Stimulated activated CD4-positive, alpha-beta T cell treated with anti-CD3 and anti-CD28 coated beads, Interleukin-1b, Interleukin-23, amount 100 ng/mL, for 1 hour (primary cell): Measurements from ENCODE around the gene BMPR1B.
"Not testable (repeated sequence)": the region's sequence is repeated elsewhere in the genome, so short reads cannot be mapped to it uniquely, and the experiment has no call there.

Experiments
- DNase-seq, 2 donors: peaks; one replicate each; pipeline ENCODE4 v3.0.0-alpha.2; 2020; ENCODE audit warnings: low read depth in 2 of 2

Gene BMPR1B

DNA sequence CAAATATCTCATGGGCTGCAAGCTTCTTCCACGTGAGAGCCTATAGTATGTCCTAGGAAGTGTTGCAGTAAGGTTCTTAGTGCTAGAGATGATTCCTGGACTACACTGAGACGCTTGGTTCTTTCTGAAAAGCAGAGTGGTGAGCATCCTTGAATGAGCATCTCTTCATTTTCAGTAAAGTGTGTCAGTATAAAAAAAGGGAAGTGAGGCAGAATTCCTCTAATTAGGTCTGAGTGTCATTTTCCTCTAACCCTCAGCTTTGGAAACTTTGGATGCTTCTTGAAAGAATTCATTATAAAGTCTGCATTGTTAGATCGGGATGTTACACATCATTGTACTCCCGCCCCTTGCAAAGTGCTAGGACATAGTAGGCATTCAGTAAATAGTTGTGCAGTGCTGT is 5.2 kb downstream of the BMPR1B start:
- no peak for DNase-seq

GRCh38 chr4:94763500-94763899 is 5.7 kb downstream of the BMPR1B start:
- no peak for DNase-seq

DNA sequence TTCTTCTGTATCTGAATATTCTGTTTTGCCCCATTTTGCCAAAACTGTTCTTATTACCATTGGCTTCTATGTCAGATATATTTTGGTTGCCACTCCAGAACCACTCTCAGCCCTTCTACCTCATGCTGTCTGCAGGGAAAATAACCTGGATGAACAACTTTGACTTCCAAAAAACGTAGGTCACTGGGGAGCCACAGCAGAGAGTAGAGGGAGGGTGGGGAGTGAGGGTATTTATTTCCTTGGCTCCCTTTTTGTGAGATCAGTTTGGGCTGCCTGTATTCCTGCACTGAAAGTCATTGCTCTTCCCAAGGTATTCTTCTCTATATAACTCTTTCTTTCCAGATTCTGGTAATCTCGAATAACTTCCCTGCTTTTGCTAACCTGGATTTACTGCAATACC is 6.3 kb downstream of the BMPR1B start:
- no peak for DNase-seq

- DNase-seq = no peak
These were observed 7.4 kb downstream of the BMPR1B start for GRCh38 chr4:94765174-94765573.

GRCh38 chr4:94765648-94766047 is 7.9 kb downstream of the BMPR1B start:
- no peak for DNase-seq

- DNase-seq = no peak
These were observed 9.1 kb downstream of the BMPR1B start for GRCh38 chr4:94766856-94767255.

- no peak for DNase-seq
These were observed 9.7 kb downstream of the BMPR1B start for GRCh38 chr4:94767446-94767845.

- no peak for DNase-seq
These were observed 25.0 kb downstream of the BMPR1B start for GRCh38 chr4:94782707-94783106.

- DNase-seq = no peak
These were observed 33.9 kb downstream of the BMPR1B start for GRCh38 chr4:94791701-94792100.

GRCh38 chr4:94798808-94799207 is 41.1 kb downstream of the BMPR1B start:
- DNase-seq = no peak

GRCh38 chr4:94801016-94801415 is 43.3 kb downstream of the BMPR1B start:
- DNase-seq = no peak

DNA sequence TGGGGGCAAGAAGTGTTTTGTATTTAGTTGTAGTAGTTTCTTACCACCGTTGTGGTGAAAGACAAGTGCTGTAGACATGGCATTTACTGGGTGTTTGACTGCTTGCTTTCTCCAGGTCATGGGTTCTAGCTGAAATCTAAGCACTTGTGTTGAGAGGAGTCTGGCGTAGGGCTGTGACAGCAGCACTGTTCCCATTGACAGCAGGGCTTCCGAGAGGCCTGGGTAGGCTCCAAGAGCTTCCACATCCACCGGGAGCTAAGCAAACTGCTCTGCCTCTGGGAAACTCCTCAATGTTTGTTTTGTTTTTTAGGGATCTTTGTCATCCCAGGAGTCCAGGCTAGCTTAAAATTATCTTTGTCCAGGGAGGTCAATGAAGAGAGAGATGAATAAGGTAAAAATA is 44.3 kb downstream of the BMPR1B start:
- DNase-seq = no peak

DNA sequence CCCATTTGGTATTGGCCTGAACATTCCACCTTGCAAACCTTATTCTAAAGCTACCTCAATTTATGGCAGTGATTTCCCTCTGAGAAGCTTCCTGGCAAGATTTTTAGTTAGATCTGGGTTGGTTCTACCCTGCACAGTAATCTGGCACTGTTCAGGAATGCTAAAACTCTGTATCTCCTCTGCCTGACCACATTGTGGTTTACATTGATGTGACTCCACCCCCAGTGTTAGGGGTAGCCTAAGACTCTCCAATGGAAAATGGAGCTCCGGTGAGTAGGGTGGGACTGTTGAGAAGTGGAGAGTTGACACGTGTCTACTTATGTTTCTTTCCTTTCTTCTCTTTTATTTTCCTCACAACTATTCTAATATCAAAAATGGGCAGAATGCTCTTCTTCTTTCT is 45.4 kb downstream of the BMPR1B start:
- no peak for DNase-seq

DNA sequence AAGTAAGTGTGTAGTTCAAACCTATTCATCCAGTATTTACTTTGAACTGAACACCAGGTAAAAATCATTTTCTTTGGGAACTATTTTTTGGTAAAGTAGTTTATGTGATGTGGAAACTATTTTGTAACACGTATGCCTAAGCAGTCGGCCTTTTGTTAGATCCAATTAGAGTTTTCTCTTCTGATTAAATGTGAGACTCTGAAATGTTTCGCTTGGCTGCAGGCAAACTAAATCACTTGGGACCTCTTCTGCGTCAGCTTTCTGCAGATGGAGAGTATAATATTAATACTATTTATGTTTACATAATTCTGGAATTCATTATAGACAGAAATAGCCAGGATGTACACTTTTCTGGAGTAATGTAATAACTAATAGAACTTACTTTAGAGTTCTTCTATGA is 46.9 kb downstream of the BMPR1B start:
- no peak for DNase-seq

GRCh38 chr4:94806376-94806775 is 48.6 kb downstream of the BMPR1B start:
- no peak for DNase-seq

DNA sequence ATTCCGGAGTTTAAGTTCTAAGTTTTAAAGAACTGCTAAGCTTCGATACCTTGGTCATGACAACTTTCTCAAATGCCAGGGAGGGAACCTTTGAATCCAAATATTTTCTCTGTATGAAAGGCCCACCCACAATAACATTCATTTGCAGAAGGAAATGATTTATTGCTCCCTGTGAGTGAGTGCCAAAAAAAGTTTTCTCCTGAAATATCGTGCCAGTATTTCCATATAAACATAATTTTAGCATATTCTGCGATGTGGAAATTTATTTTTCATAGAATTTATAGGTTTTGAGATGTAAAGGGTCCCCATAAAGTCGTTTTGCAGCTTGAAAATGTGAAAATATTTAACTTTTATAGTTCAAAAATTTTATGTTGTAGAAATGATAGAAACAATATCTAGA is 53.9 kb downstream of the BMPR1B start:
- DNase-seq = no peak

DNA sequence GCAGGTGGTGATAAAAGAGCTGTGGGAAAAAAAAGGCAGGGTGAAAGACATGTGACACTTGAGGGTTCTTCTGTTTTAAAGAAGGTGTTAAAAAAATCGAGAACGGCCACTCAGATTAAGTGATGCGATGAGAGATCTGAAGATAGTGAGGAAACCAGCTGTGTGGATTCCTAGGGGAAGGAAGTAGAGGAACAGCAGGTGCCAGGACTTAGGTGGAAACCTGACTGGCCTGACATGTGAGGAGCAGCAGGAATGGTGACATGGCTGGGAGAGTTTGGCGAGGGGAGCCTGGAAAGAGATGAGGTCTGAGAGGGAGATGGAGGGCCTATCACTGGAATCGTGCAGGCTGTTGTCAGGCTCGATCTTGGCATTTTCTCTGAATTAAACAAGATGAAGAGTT is 55.5 kb downstream of the BMPR1B start:
- DNase-seq = no peak

GRCh38 chr4:94814237-94814636 is 56.5 kb downstream of the BMPR1B start:
- no peak for DNase-seq

GRCh38 chr4:94819371-94820168 is 61.8 kb downstream of the BMPR1B start:
- DNase-seq = no peak

DNA sequence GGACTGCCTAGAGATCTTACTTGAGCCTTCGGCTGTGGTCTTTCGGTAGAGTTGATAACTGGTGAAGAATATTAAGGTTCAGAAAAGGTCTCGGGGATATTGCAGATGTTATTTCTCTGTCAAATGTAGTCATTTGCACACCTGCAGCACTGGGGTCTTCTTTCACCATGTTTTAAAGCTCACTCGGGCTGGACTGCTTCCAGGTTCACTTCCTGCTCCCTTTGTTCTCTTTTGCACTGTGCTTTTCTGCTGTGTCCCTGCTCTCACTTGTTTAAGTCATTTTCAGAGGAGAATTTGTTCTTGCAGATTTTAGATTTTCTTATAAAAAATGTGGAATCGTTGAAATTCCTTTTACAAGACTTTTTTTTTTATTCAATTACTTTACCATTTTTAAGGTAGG is 68.5 kb downstream of the BMPR1B start:
- DNase-seq = no peak

GRCh38 chr4:94827481-94828110 is 69.8 kb downstream of the BMPR1B start:
- no peak for DNase-seq

DNA sequence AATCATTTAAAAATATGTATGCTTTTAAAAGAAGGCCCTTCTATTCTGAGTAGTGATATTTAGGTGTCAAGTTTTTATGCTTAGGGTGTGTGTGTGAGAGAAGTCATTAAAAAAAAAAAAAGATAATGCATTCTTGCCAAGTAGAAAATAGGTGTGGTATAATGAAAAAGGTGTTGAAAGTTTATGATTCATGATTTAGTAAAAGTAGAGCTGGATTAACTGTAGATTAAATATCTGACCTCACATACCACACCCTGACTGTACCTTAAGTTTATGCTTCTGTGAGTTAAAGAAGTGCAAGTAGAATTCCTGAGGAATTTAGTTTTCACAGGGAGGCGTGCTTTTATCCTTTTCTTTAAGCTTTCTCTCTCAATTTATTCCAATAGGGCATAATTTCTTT is 71.1 kb downstream of the BMPR1B start:
- no peak for DNase-seq

DNA sequence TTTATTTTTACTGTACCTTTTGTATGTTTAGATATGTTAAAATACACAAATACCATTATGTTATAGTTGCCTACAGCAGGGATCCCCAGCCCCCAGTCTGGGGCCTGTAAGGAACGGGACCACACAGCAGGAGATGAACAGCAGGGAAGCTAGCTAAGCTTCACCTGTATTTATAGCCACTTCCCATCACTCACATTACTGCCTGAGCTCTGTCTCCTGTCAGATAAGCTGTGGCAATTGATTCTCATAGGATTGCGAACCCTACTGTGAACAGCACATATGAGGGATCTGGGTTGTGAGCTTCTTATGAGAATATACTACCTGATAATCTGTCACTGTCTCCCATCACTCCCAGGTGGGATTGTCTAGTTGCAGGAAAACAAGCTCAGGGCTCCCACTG is 73.9 kb downstream of the BMPR1B start:
- no peak for DNase-seq

DNA sequence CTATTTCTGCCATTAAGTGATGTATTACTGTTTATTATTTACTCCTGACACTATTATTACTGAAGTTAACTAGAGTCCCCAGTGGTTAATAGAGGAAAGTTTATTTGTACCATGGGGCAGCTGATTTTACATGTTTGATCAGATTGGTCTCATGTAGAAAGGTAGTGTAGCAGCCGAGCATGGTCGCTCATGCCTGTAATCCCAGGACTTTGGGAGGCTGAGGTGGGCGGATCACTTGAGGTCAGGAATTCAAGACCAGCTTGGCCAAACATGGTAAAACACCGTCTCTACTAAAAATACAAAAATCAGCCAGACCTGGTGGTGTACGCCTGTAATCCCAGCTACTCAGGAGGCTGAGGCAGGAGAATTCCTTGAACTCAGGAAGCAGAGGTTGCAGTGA is 74.6 kb downstream of the BMPR1B start:
- not testable (repeated sequence) for DNase-seq
